GM21576 (cell line): ENCODE measurements around the gene PCDH18.
"Not testable (repeated sequence)": the region's sequence is repeated elsewhere in the genome, so short reads cannot be mapped to it uniquely, and the experiment has no call there.

ENCODE experiments used
- ATAC-seq: cut with Tn5 transposase; IDR thresholded peaks from one replicate; pipeline ENCODE4 v1.9.1; 2021; ENCODE audit warnings: mild to moderate bottlenecking, moderate library complexity; ENCODE audit not compliant: unreplicated experiment

Gene PCDH18, protein sequence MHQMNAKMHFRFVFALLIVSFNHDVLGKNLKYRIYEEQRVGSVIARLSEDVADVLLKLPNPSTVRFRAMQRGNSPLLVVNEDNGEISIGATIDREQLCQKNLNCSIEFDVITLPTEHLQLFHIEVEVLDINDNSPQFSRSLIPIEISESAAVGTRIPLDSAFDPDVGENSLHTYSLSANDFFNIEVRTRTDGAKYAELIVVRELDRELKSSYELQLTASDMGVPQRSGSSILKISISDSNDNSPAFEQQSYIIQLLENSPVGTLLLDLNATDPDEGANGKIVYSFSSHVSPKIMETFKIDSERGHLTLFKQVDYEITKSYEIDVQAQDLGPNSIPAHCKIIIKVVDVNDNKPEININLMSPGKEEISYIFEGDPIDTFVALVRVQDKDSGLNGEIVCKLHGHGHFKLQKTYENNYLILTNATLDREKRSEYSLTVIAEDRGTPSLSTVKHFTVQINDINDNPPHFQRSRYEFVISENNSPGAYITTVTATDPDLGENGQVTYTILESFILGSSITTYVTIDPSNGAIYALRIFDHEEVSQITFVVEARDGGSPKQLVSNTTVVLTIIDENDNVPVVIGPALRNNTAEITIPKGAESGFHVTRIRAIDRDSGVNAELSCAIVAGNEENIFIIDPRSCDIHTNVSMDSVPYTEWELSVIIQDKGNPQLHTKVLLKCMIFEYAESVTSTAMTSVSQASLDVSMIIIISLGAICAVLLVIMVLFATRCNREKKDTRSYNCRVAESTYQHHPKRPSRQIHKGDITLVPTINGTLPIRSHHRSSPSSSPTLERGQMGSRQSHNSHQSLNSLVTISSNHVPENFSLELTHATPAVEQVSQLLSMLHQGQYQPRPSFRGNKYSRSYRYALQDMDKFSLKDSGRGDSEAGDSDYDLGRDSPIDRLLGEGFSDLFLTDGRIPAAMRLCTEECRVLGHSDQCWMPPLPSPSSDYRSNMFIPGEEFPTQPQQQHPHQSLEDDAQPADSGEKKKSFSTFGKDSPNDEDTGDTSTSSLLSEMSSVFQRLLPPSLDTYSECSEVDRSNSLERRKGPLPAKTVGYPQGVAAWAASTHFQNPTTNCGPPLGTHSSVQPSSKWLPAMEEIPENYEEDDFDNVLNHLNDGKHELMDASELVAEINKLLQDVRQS

DNA sequence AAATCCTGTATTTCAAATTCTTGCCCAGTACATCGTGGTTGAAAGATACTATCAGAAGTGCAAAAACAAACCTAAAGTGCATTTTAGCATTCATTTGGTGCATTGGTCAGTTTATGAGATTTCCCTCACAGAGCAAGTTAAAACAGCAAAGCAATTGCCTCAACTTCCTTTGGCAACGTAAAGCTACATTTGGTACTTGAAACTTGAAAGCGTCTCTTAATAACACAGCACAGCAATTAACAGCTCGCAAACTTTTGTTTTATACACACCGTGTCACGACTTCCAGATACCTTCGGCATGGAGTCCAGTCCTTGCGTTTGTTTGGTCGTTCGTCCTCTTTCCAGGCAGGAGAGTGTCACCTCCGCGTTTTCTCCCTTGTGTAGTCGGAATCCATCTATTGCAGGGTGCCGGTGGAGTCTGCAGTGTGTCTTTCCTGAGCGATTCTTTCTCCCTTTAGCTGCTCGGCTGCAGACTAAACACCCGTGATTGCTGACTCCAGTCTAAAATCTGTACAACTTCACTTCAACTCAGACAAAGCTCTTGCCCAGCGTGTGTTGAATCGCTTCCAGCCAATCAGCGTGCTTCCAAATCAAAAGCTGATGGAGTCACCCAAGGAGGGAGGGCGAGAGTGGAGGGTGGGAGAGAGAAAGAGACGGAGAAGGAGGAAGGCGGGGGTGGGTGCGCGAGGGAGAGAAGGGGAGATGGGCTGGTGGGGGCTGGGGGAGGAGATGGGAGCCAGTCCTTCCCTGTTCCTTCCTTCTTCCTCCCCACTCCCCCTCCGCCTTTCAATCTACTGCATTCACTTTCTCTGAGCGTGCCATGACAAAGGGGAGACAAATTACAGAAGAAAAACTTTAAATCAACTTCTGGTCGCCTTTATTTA lies at the start of gene PCDH18:
Gene PCDH18, minus strand, starts transcription at position 509 of the 883 bp plus-strand sequence. Its CDS starts 406 bp downstream, at position 103.
- peak; percentile 51 for ATAC-seq

DNA sequence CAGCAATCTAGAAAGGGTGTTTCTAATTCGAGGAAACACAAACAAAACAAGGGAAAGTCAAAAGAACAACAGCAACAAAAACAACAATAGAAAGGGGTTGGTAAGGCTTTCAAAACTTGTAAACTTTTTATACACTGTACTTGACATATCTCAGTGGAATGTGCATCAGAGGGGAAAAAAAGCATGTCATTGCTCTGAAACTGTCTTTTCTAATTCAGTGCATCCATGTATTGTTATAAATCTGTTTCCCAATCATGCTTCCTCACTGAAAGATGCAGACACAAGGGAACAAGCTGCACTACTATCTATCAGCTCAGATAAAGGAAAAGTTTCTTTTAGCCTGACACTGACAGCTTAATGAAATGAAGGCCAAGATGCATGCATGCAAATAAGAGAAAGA lies 44.2 kb upstream of the PCDH18 start:
- no peak for ATAC-seq

DNA sequence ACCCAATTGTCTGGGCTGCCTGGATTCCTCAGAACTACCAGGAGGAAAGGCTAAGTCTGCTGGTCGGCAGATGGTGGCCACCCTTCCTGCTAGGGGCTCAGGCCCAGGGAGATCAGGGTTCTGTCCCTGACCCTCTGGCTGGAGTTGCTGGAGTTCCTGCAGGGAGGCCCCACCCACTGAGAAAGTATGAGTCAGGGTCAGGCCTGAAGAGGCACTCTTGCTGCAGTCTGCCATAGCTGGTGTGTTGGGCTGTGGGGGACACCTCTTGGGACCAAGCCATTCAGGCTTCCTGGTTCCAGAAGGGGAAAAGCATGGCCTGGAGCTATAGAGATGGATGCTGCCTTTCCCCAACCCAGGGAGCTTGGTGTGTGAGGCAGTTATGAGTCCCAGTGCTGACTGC lies 40.4 kb upstream of the PCDH18 start:
- no peak for ATAC-seq

DNA sequence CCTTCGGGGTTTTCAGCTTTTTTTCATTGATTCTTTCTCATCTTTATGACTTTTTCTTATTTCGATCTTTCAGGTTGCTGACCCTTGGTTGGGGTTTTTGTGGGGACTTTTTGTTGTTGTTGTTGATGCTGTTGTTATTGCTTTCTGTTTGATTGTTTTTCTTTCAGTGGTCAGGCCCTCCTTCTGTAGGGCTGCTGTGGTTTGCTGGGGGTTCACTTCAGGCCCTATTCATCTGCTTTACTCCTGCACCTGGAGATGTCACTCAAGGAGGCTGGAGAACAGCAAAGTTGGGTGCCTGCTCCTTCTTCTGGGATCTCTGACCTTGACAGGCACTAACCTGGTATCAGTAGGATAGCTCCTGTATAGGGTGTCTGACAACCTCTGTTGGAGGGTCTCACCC lies 39.9 kb upstream of the PCDH18 start:
- no peak for ATAC-seq

DNA sequence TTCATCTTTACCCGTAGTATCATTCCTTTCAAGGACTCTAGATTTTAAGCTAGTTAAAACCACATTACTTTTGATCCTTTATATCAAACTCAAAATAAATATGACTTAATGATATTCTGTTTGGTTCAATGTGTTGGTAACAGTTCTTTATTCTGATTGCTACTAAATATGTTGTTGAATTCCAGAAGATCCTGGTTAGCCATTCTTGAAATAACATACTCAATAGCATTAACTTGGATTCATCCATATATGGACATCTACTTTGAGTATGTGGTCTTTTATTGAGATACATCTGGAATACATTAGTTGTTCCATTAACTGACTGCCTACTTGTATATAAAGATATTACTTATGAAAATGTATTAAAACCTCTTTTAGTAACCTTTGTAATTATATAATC lies 27.5 kb upstream of the PCDH18 start:
- no peak for ATAC-seq

DNA sequence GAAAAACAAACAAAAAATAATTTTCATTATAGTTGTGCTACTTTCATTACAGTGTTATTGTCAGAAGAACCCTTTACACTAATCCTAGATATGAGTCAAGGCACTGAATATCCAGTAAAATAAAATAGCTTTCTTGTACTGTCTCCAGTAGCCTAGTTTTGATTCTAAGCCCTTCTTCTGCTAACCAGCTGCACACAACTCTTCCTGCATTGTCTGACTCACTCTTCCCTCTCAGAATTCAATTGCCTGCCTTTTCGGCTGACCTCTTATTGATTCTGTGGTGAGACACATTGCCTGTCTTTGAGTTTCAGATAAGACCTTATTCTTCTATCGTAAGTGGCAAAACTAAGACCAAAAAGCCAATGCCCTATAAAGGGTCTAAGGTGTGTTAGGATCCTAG lies 26.7 kb upstream of the PCDH18 start:
- no peak for ATAC-seq

DNA sequence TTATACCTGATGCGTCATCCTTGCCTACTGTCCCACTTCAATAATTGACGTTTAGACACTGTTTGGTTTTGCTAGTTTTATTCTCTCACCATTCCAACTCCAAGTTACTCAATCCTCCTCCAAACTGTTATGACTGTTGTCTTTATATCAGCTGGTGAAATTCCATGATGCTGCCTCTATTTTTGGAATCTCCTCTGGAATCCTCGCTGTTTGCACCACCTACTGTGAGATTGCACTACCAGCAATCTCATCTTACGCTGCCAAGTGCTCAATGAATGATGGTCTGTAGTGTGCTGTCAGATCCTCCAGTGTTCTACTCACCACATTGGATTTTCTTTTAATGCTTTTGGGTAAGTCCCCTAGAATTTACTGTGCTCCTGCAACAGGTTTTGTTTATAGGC lies 13.2 kb upstream of the PCDH18 start:
- ATAC-seq, result no peak

DNA sequence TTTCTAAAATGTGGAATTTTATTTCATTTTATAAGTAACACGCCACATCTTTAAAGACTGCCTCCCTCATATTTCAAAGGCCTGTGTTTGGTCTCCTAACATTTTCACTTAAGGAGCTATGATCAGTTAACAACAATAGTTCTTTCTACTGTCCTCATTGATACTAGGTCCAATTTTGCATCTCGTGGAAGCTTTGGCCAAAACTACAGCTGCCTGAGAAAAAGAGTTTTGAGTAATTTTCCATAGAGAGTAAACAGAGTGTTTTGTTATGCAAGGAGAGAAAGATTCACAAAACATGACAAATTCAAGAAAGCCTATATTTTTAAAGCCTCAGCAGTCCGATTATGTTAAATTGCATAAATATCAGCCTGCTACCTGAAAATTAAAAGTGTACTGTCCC lies 11.4 kb upstream of the PCDH18 start:
- no peak for ATAC-seq

DNA sequence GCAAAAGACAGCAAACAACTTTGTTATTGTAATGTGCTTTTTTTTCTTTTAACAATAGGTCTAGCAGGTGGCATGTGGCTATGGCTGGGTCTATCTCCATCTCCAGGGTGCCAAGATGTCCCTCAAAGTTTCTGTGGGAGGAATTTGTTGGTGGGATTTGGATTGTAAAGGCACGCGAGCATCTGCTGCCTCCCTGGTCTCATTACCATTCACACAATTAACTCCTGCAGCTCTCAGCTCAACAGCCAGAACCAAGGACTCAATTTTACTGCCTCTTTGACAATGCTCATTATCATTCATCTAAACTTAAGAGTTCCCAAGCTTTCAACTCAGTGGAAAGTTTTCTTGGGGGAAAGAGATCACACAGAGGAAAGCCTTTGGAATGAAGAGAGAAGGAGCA lies 10.9 kb upstream of the PCDH18 start:
- ATAC-seq, result no peak

DNA sequence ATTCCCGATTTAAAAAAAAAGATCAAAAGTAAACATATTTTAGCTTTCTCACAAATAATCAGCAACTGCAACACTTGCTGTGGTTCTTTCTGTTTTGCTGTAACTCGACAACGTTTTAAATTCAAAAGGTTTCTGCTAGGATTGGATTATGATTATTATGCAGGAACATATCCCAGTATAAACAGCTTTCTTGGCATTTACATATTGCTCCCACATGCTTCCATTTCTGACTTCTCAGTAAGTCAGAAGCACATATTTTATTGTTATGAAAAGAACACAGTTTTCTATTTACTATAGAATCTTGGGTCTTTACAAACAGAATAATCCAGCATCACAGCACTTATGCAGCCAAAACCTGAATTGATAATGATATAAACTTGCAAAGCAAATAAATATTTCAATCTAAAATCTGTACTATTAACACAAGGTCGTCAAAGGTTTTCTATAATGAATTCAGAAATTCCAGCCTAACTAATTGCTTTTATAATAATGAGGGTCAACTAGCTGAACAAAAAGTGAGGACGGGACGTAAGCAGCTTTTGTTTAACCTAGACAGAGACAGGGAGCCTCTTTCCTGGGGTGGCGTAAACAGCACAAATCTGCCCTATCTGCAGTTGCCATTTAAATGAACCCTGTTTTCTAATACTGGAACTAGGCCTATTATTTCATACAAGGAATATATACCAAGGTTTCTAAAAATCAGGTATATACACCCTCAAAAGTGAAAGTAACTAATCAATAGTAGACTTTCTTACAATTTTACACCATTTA lies 9.8 kb upstream of the PCDH18 start:
- no peak for ATAC-seq

DNA sequence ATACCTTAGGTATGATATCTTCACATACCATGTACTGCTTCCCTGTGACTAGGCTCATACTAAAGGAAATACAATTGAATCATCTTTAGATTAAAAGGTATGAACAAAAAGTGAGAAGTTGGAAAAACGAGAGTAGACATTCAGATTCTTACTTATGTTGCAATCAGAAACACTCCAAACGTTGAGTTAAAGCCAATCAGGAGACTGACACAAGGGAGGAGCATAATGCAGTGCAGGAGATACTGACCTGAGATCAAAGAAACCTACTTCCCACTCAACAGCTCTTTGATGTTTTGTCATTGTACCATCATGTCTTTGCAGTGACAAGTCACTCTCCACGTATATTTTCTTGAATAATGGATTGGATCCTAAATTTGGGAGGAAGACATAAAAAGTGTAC lies 8.9 kb upstream of the PCDH18 start:
- no peak for ATAC-seq

DNA sequence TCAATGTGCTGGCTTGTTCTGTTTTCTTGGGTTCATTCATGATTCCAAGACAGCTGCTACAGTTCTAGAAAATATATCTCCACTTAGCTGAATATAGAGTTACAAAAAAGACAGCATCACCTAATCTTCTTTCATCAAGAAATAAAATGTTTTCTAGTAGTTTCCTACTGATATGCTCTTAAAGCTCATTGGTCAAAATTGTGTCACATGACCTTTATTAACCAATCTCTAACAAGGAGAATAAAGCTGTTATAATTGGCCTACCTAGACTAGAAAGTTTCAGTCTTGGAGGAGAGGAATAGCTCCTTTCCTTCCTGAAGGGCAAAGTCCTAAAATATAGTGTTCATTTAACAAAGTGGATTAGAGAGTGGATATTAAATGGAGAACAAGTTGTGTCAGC lies 8.1 kb upstream of the PCDH18 start:
- ATAC-seq, result no peak

DNA sequence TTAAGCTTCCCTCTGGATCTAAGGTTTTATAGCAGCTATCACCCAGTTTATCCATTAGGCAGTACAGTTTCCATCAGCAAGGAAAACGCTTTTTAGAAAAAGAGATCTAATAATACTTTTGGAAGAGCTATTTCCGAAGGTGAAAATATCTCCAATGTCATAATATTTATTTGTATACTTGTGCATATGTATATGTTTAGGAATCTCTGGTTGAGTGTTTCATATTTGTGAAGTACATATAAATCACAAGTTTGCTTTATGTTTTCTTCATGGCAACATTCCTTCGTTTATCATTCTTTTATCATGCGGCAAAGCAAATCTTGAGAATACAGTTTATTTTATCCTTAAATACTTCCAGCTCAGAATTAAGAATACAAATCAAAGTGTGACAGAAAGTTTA lies 6.2 kb upstream of the PCDH18 start:
- ATAC-seq, result no peak

DNA sequence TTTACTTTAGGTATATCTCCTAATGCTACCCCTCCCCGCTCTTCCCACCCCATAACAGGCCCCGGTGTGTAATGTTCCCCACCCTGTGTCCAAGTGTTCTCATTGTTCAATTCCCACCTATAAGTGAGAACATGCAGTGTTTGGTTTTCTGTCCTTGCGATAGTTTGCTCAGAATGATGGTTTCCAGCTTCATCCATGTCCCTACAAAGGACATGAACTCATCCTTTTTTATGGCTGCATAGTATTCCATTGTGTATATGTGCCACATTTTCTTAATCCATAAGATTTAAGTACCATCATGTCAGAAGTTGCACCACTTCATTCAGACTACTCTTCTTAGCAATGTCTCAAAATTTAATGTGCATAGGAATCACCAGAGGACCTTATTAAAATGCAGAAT lies 5.5 kb upstream of the PCDH18 start:
- not testable (repeated sequence) for ATAC-seq

DNA sequence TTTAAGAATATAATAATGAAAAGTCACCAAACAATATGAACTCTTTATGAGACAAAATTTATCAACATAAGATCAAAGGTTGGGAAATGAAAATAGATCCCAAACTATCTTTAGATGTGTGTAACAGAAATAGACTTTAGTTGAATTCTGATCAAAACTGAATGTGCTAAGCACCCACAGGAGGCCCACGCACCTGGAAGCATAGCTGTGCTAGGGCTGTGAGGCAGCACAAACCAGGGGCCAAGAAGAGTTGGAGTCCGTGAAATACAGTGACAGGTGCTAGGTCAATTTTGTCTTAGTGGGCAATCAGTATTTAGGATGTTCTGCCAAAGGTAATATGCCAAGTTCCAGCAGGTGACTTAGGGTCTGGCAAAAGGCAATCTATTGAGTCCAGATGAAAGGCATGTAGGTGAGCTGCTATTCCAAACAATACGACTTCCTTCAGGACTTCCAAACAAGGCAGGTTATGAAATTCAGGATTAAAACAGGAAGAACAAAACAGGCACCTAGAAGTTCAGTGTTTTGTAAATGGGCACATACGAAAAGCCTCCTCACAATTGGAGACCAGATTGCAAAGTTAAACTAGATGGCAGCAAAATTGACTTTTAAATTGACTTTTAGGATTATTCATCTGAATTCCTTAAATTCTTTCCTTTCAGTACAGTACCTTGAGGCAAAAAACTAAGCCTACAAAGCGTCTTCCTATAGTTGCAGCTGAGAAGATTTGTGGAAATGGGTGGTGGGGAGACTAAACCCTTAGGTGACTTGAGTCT lies 4.7 kb upstream of the PCDH18 start:
- no peak for ATAC-seq

DNA sequence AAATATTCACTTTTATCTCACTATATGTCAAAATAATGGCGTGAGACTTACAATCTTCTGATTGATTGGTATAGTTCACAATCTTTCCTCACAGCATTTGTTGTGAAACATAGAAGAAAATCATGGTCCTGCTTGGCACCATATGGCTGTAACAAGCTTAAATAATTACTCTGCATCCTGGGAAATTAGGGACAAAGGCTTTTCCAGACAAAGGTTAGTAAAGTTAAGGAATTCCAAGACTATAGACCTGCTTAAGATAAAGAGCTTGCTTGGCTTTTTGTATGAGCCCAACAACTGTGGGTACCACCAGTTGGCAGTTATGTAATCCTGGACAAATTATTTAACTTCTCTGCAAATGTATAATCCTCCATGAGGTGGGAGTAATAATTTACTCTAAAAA lies 3.4 kb upstream of the PCDH18 start:
- ATAC-seq, result no peak

DNA sequence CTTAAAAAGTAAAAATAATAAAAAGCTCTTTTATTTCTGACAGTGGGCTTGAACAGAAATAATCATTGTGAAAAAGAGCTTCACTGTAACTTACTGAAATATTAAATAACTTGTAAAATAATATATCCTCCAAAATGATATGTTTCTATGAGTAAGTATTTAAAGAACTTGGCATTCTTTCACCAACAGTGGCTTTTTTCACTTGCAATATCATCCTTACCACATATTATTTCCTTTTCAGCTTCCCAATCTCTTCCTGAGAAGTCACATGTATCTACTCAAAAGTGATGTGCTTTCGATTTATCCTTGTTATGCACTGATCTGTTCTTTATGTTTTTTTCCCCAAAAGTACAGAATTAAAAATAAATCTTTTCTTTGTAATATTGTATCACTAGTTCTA lies 2.2 kb upstream of the PCDH18 start:
- no peak for ATAC-seq

DNA sequence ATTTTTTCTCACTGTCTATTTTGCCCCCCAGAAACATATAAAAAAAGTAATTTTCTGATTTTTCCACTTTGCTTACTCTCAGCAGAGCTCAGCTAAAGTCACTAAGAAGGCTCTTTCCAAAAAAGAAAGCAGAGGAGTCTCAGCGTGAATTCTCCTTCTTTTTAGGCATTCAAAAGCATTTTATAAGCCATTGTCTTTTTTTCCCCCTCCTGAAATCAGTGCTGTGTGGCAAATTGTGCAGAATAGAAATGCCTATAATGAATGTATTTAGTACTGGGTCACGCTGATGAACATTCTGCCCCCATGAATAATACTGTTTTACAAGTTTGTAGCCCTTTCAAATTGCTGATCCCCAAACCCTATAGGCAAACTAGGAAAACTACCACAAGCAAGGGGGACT lies 1.6 kb upstream of the PCDH18 start:
- ATAC-seq, result no peak

DNA sequence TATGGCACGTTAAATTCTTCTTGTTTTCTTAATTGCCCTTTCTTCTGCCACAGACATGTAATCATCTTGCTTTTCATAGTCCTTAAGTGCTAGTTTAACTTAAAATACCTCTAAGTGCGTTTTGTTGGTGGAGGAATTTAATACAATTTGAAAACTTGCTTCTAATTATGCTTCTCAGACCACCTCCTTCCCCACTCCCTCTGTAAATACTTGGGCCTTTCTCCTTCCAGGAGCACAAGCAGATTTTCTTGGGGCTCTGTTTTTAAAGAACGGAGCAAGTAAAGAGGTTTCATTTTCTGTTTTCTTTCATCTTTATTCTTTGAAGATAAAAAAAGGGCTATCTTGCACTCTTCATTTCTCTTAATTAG lies 559 bp upstream of the PCDH18 start:
- ATAC-seq, result no peak
